Stimulated activated effector memory CD8-positive, alpha-beta T cell treated with anti-CD3 and anti-CD28 coated beads, Interleukin-12 subunit alpha, Interleukin-12 subunit beta, amount 100 ng/mL, for 72 hours (primary cell): ENCODE data around the gene OR11H6.
"Not testable (repeated sequence)": the region's sequence is repeated elsewhere in the genome, so short reads cannot be mapped to it uniquely, and the experiment has no call there.

Experiments
- ATAC-seq: fragments of 150-1000 bp; cut with Tn5 transposase; 2 replicates; pipeline ENCODE4 v1.10.0; 2021
- DNase-seq, 2 donors: peaks; one replicate each; pipeline ENCODE4 v3.0.0; 2021 to 2022; ENCODE audit warnings: low spot score in 2 of 2
- H3K27ac Mint-ChIP-seq: one replicate; pipeline ENCODE4 v1.8.0; 2022; ENCODE audit warnings: mild to moderate bottlenecking, mixed read lengths
- H3K36me3 Mint-ChIP-seq: one replicate; pipeline ENCODE4 v1.8.0; 2022; ENCODE audit warnings: mild to moderate bottlenecking, mixed read lengths
- H3K4me1 Mint-ChIP-seq: one replicate; pipeline ENCODE4 v1.8.0; 2022; ENCODE audit warnings: mixed read lengths
- H3K4me3 Mint-ChIP-seq: one replicate; pipeline ENCODE4 v1.8.0; 2022; ENCODE audit warnings: mild to moderate bottlenecking, mixed read lengths
- H3K9me3 Mint-ChIP-seq: one replicate; pipeline ENCODE4 v1.8.0; 2022; ENCODE audit warnings: mixed read lengths

Gene OR11H6

GRCh38 chr14:20223410-20223809 lies at the start of gene OR11H6:
Gene OR11H6 (plus strand): TSS chr14:20223710. CDS start chr14:20223710, 0 bp downstream.
- Mint-ChIP-seq H3K36me3 (no peaks in the 10 kb centered on the region), H3K27ac (no peak within 1 kb of the TSS), H3K9me3 (no peaks in the 10 kb centered on the region), H3K4me1 (no peaks in the 10 kb centered on the region), H3K4me3 (no peak within 1 kb of the TSS)
- no peak for DNase-seq
- no peak for ATAC-seq

GRCh38 chr14:20174205-20174604 lies 49.3 kb upstream of the OR11H6 start:
- H3K36me3 Mint-ChIP-seq, H3K27ac Mint-ChIP-seq, H3K9me3 Mint-ChIP-seq, ATAC-seq, DNase-seq, H3K4me3 Mint-ChIP-seq, H3K4me1 Mint-ChIP-seq: not testable (repeated sequence)

- H3K27ac Mint-ChIP-seq: no peak overlapping the region
- H3K4me3 Mint-ChIP-seq: no peak overlapping the region
- H3K36me3 Mint-ChIP-seq: no peaks in the 10 kb centered on the region
- no peaks in the 10 kb centered on the region for H3K9me3 Mint-ChIP-seq
- DNase-seq: no peak
- H3K4me1 Mint-ChIP-seq: no peaks in the 10 kb centered on the region
- ATAC-seq: no peak
Observed at GRCh38 chr14:20176330-20176729, 47.2 kb upstream of the OR11H6 start.

GRCh38 chr14:20177433-20177974 lies 46.0 kb upstream of the OR11H6 start:
- no peak for ATAC-seq
- Mint-ChIP-seq H3K4me3 (no peak overlapping the region), H3K36me3 (no peaks in the 10 kb centered on the region), H3K4me1 (no peaks in the 10 kb centered on the region), H3K9me3 (no peaks in the 10 kb centered on the region), H3K27ac (no peak overlapping the region)
- no peak for DNase-seq

- no peaks in the 10 kb centered on the region for H3K9me3 Mint-ChIP-seq
- H3K4me3 Mint-ChIP-seq: no peak overlapping the region
- DNase-seq (no peak), ATAC-seq (no peak)
- no peak overlapping the region for H3K27ac Mint-ChIP-seq
- H3K36me3 Mint-ChIP-seq: no peaks in the 10 kb centered on the region
- no peaks in the 10 kb centered on the region for H3K4me1 Mint-ChIP-seq
Observed at GRCh38 chr14:20179218-20179617, 44.3 kb upstream of the OR11H6 start.

- Mint-ChIP-seq H3K4me3 (no peak overlapping the region), H3K9me3 (no peaks in the 10 kb centered on the region), H3K4me1 (no peaks in the 10 kb centered on the region), H3K36me3 (no peaks in the 10 kb centered on the region), H3K27ac (no peak overlapping the region)
- no peak for DNase-seq
- no peak for ATAC-seq
Observed at GRCh38 chr14:20179880-20180279, 43.6 kb upstream of the OR11H6 start.

- H3K27ac Mint-ChIP-seq: no peak overlapping the region
- no peaks in the 10 kb centered on the region for H3K9me3 Mint-ChIP-seq
- H3K4me3 Mint-ChIP-seq: no peak overlapping the region
- DNase-seq (no peak), ATAC-seq (no peak)
- H3K36me3 Mint-ChIP-seq: no peaks in the 10 kb centered on the region
- no peaks in the 10 kb centered on the region for H3K4me1 Mint-ChIP-seq
Observed at GRCh38 chr14:20180486-20180885, 43.0 kb upstream of the OR11H6 start.

- no peak overlapping the region for H3K27ac Mint-ChIP-seq
- no peak for ATAC-seq
- no peaks in the 10 kb centered on the region for H3K4me1 Mint-ChIP-seq
- no peak overlapping the region for H3K4me3 Mint-ChIP-seq
- no peaks in the 10 kb centered on the region for H3K9me3 Mint-ChIP-seq
- no peaks in the 10 kb centered on the region for H3K36me3 Mint-ChIP-seq
- no peak for DNase-seq
Observed at GRCh38 chr14:20184181-20184580, 39.3 kb upstream of the OR11H6 start.

GRCh38 chr14:20190596-20190995 lies 32.9 kb upstream of the OR11H6 start, which contains the start of gene OR11G2:
Gene OR11G2 (plus strand): TSS chr14:20190896. CDS start chr14:20197438, 6,542 bp downstream.
- Mint-ChIP-seq H3K36me3 (no peaks in the 10 kb centered on the region), H3K9me3 (no peaks in the 10 kb centered on the region), H3K4me1 (no peaks in the 10 kb centered on the region), H3K27ac (no peak within 1 kb of the TSS), H3K4me3 (no peak within 1 kb of the TSS)
- DNase-seq (no peak), ATAC-seq (peak; percentile 32)

- Mint-ChIP-seq H3K9me3 (no peaks in the 10 kb centered on the region), H3K4me1 (no peaks in the 10 kb centered on the region), H3K27ac (no peak overlapping the region), H3K4me3 (no peak overlapping the region), H3K36me3 (no peaks in the 10 kb centered on the region)
- DNase-seq (no peak), ATAC-seq (no peak)
Observed at GRCh38 chr14:20191396-20191795, 32.1 kb upstream of the OR11H6 start.

GRCh38 chr14:20194101-20194500 lies 29.4 kb upstream of the OR11H6 start:
- Mint-ChIP-seq H3K4me1 (no peaks in the 10 kb centered on the region), H3K9me3 (no peaks in the 10 kb centered on the region), H3K36me3 (no peaks in the 10 kb centered on the region), H3K27ac (no peak overlapping the region), H3K4me3 (no peak overlapping the region)
- no peak for ATAC-seq
- DNase-seq: no peak

GRCh38 chr14:20195170-20195569 lies 28.3 kb upstream of the OR11H6 start:
- H3K4me3 Mint-ChIP-seq, H3K36me3 Mint-ChIP-seq, ATAC-seq, H3K9me3 Mint-ChIP-seq, DNase-seq, H3K4me1 Mint-ChIP-seq, H3K27ac Mint-ChIP-seq: not testable (repeated sequence)

- DNase-seq: no peak
- Mint-ChIP-seq H3K9me3 (no peaks in the 10 kb centered on the region), H3K27ac (no peak overlapping the region), H3K4me1 (no peaks in the 10 kb centered on the region), H3K4me3 (no peak overlapping the region), H3K36me3 (no peaks in the 10 kb centered on the region)
- no peak for ATAC-seq
Observed at GRCh38 chr14:20195911-20196310, 27.6 kb upstream of the OR11H6 start.

- no peak for DNase-seq
- no peak overlapping the region for H3K27ac Mint-ChIP-seq
- no peak for ATAC-seq
- H3K4me1 Mint-ChIP-seq: no peaks in the 10 kb centered on the region
- no peaks in the 10 kb centered on the region for H3K9me3 Mint-ChIP-seq
- H3K4me3 Mint-ChIP-seq: no peak overlapping the region
- H3K36me3 Mint-ChIP-seq: no peaks in the 10 kb centered on the region
Observed at GRCh38 chr14:20197459-20197858, 26.1 kb upstream of the OR11H6 start.

- H3K4me3 Mint-ChIP-seq: no peak overlapping the region
- DNase-seq (no peak), ATAC-seq (no peak)
- no peaks in the 10 kb centered on the region for H3K36me3 Mint-ChIP-seq
- no peaks in the 10 kb centered on the region for H3K9me3 Mint-ChIP-seq
- H3K4me1 Mint-ChIP-seq: no peaks in the 10 kb centered on the region
- H3K27ac Mint-ChIP-seq: no peak overlapping the region
Observed at GRCh38 chr14:20198991-20199390, 24.5 kb upstream of the OR11H6 start.

- Mint-ChIP-seq H3K27ac (no peak overlapping the region), H3K36me3 (no peaks in the 10 kb centered on the region), H3K4me1 (no peaks in the 10 kb centered on the region), H3K4me3 (no peak overlapping the region), H3K9me3 (no peaks in the 10 kb centered on the region)
- ATAC-seq (no peak), DNase-seq (no peak)
Observed at GRCh38 chr14:20204721-20205120, 18.8 kb upstream of the OR11H6 start.

GRCh38 chr14:20209595-20209994 lies 13.9 kb upstream of the OR11H6 start:
- no peaks in the 10 kb centered on the region for H3K4me1 Mint-ChIP-seq
- H3K27ac Mint-ChIP-seq: no peak overlapping the region
- H3K36me3 Mint-ChIP-seq: no peaks in the 10 kb centered on the region
- no peaks in the 10 kb centered on the region for H3K9me3 Mint-ChIP-seq
- no peak for ATAC-seq
- no peak overlapping the region for H3K4me3 Mint-ChIP-seq
- DNase-seq: no peak
